NCI-H2107 (cell line): ENCODE measurements around the gene AP4S1.

Experiments used
- DNase-seq: peaks from one replicate; lab custom pipeline; 2025; lab: John Stamatoyannopoulos, UW

Gene AP4S1

DNA sequence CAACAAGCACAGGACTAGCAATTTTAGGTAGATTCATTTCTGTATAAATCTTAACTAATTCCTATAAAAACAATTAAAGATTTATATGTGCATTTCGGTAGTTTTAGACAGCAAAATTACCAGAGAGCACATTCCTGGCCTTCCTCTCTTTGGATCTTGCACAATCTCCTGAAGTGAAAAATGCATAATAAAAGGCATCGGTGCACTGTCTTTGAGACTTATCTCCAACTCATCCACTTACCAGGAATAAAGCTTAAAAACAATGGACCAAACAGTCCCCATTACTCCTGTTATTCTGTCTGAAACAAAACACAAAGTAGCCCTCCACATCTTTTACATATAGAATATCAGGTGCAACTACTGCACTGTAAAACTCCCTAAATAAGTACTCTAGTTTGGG is 112.9 kb downstream of the AP4S1 start:
- no peak for DNase-seq

DNA sequence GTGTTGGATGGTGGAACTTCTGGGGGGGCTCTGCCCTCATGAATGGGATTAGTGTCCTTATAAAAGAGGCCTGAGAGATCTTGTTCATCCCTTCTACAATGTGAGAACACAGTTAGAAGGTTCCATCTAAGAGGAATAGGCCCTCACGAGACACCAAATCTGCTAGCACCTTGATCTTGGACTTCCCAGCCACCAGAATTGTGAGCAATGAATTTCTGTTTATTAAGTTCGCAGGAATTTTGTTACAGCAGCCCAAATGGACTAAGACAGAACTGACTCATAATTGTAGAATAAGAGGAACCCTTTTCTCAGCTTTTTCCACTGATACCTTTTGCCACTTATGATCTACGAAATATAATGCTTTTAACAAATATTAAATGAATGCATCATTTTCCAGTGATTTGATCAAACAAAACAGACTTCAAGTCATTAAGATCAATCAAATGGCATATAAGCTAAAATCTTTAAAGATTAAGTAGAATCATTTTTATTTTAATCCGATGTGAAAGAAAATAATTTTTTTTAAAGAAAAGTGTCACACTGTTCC is 113.9 kb downstream of the AP4S1 start:
- no peak for DNase-seq

DNA sequence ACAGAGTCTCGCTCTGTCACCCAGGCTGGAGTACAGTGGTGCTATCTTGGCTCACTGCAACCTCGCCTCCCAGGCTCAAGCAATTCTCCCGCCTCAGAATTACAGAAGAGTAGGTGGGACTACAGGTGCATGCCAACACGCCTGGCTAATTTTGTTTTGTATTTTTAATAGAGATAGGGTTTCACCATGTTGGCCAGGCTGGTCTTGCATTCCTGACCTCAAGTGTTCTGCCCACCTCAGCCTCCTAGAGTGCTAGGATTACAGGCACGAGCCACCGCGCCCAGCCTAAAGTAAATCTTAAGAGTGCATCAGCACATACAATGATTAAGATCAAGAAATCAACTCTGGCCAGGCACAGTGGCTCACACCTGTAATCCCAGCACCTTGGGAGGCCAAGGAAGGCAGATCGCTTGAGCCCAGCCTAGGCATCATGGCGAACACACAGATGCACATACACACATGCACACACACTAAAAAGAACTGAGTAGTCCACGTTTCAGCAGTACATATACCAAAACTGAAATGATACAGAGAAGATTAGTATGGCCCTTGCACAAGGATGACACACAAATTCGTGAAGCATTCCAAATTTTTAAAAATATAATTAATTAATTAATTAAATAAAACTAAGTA is 117.1 kb downstream of the AP4S1 start:
- no peak for DNase-seq
